Left ventricle myocardium superior (tissue), 1 donor: ENCODE results near the gene JAML. TPM values are rescaled to one million over a fixed set of nuclear protein-coding genes. Genes with fewer than 3 reads are reported as not detected.
A peak's percentile ranks its signal among the peaks of the same experiment; 100 is the strongest.

Experiments used
- ATAC-seq: fragments of 200-7000 bp; cut with Tn5 transposase; one replicate; pipeline ENCODE4 v1.9.1; 2020; ENCODE audit warnings: mild to moderate bottlenecking, moderate library complexity
- DNase-seq: peaks from one replicate; pipeline ENCODE4 v3.0.0-alpha.2; 2020
- intact Hi-C: fragments of 100-400 bp; cut with micrococcal nuclease; formaldehyde crosslinking; loops from one replicate; pipeline ENCODE4 v1.11.0; 2022
- total RNA-seq: library from RNA; stranded (reverse); fragmentation: NEBNext Ultra II Directional; extraction: Animal tissue kit (Norgen Biotek cat#: 25700); gene quantifications from one replicate; pipeline ENCODE4 v1.2.1, GENCODE V29; 2021
- donor health status: DM: no; HTN: yes; CAD: no; lungs with severe emphysema.

The JAML gene
- total RNA-seq, 1 donor from 2014 or later = 4.5 TPM

DNA sequence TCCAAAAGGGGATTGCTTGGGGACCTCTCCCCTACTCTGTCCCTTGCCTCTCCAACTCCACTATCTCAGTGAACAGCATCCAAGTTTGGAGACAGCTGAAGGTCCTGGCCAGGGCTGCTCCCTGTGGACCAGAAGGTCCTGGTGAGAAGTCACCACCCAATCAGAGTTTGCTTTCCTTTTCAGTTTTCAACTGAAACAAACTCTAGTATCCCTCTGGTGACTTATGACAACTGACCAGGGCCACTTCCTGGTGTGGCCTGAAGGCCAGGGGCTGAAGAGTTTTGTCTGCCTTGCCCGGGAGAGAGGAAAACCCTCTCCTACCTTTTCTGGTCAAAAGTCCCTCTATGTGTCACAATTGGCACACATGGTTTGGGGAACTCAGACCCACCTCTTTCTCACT, 5.1 kb downstream of the JAML start:
- DNase-seq (no peak), ATAC-seq (peak; percentile 48)
- intact Hi-C loops = no loop called here

DNA sequence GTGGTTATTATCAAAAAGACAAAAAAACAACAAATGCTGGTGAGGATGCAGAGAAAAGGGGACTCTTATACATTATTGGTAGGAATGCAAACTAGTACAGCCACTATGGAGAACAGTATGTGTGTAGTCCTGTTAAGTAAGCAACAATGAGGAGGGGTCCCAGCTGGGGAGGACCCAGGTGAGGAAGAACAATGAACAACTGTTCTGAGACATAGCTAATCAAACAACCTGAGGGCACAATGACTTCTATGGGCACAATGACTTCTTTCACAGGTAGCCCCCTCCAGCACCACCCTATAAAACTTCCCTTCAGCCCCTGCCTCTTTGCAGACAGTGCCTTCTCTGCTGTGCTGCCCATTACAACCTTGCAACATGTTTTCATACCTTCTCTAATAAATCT, 5.6 kb downstream of the JAML start:
- no peak for DNase-seq
- no peak for ATAC-seq
- intact Hi-C loops = no loop called here

GRCh38 chr11:118217575-118217974, 7.2 kb downstream of the JAML start:
- no peak for ATAC-seq
- intact Hi-C loops = no loop called here

GRCh38 chr11:118216621-118217481, 8.0 kb downstream of the JAML start:
- no peak for ATAC-seq
- intact Hi-C loops = no loop called here
- DNase-seq = no peak

More at GRCh38 chr11:118217575-118217974, 7.2 kb downstream of the JAML start:
- DNase-seq = no peak

DNA sequence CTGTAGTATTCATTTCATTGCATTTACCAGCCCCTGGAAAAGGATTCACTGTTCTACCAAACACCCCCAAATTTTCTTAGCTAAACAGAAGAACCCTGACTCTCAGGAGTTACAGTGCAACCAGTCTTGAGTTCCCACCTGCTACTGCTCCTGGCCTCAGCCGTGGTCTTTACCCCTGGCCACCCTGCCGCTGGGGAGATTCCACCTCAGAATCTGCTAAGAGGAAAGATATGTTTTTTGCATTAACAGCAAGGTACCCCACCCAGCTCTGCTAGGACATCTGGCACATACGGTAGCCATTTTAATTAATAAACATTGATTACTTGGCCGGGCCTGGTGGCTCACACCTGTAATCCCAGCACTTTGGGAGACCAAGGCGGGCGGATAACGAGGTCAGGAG, 9.0 kb downstream of the JAML start:
- ATAC-seq (no peak), DNase-seq (no peak)
- intact Hi-C loops = no loop called here

DNA sequence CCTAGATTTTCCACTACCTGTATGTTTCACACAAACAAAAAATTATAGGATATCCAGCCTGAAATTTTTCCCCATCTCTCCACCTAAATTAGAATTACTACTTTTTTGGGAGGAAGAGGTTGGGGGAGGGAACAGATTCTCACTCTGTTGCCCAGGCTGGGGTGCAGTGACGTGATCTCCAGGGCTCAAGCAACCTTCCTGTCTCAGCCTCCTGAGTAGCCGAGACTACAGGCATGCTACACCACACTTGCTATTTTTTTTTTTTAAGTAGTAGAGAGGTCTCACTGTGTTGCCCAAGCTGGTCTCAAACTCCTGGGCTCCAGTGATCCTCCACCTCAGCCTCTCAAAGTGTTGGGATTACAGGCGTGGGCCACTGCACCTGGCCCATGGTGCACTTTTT, 9.5 kb downstream of the JAML start:
- DNase-seq (no peak), ATAC-seq (no peak)
- intact Hi-C loops = no loop called here

DNA sequence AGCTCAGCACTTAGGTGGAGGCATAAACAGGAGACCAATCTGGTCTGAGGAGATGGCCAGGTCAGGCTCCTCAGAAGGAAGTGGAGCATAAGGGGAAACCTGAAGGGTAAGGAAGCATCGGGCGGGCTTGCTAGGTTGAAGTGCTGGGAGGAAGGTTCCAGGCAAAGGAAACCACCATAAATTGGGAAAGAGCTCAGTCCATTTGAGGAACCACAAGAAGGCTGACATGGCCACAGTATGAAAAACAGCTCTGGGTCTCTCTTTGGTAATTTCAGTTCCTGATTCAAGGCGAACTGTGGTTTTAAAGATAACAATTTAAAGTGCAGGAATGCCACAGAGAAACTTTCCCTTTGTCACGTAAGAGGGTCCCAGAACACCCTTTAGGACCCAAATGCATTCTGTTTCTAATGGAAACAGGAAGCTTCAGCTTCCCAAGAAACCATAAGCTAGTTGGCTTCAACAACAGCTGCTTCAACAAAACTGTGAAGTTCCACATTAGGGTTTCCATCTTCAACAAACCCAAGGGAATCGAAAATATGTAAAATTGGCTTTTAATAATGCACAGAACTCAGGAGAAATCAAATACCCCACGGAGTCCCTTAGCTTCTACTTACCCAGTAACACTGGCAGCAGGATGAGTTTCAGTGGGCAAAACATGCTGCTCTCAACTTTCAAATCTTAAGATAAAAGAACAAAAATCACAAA, 10.4 kb downstream of the JAML start:
- DNase-seq (no peak), ATAC-seq (peak; percentile 48)
- intact Hi-C loops = no loop called here

DNA sequence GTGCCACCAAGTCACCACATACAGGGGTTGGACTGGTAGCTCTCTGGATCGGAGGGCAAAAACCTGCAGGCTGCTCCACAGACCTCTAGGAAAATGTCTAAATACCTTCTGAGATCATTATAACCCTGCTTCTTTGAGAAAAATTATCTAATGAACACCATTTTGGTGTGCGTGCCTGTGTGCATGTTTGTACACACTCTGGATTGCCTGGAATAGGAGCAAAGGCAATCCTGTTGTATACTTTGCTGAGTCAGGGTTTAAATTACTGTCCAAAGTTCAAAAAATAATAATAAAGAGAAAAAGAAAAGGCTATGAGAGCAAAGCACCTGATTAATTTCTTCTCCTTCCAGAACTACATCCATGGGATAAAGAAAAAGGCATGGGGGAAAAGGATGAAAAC, 11.0 kb downstream of the JAML start:
- DNase-seq (no peak), ATAC-seq (no peak)
- intact Hi-C loops = no loop called here

DNA sequence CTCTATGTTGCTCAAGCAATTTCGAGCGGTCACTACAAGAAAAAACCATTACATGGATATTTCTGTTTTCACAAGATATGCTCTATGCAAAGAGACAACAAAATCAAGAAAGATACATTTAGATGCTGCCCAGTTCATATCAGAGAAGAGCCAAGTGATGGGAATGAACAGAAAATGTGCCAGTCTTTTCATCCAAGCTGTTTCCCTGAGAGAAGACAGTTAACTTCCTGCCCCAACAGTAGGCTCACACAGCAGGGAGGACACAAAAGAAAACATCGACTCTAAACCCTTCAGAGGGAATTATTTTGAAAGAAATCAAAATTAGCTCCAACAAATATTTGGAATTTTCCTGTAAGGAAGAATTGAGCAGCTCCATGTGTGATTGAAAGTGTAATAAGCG, 11.6 kb downstream of the JAML start:
- no peak for DNase-seq
- intact Hi-C loops = no loop called here
- ATAC-seq = no peak

DNA sequence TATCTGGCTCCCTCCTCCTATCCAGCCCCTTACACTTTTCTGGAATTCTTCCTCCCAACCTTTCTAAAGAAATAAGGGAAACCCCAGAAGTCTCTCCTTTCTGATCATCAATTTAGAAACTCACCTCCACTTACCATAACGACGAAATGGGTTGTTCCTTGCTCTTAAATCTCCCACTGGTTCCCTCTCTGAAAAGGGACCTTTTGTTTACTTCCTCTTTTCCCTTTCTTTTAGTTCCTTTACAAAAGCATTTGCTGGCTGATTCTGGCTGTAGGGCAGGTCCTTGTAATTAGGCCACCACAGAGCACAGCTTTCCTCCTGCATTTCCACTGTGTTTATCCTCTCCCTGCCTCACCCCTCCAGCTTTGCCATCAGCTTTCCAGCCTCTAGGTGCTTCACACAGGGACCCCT, 12.0 kb downstream of the JAML start:
- DNase-seq (no peak), ATAC-seq (peak; percentile 17)
- intact Hi-C loops = no loop called here

DNA sequence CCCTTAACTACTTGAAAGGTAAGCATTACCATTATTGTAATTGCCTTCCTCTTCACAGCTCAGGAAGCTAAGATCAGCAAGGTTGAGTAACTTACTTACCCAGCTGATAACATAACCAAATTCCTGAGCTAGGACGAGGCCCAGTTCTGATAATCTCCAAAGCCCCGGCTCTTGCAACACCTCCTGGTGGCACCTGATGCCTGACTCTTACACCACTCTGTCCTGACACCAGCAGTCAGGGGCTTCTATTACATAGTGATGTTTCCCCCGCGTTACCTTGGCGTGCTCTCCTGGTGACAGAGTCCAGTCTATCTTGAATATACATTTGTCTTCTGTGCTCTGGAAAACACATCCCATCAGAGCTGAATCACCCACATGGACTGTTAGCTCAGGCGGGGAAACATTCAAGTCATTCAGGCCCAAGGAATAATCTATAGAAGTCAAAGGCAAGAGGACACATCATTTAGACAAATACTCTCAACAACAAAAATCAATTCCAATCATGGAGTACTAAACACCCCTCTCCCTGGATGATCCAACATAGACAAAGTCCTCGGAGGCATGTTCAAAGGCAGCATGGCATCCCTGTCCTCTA, 12.6 kb downstream of the JAML start:
- peak; percentile 82 for ATAC-seq
- intact Hi-C loops = no loop called here
- peak; percentile 49 for DNase-seq

GRCh38 chr11:118211006-118211405, 13.8 kb downstream of the JAML start:
- peak; percentile 57 for ATAC-seq
- intact Hi-C loops = no loop called here
- DNase-seq = peak; percentile 44

- intact Hi-C loops = no loop called here
- no peak for ATAC-seq
- no peak for DNase-seq
These were observed 14.5 kb downstream of the JAML start for GRCh38 chr11:118210323-118210722.

DNA sequence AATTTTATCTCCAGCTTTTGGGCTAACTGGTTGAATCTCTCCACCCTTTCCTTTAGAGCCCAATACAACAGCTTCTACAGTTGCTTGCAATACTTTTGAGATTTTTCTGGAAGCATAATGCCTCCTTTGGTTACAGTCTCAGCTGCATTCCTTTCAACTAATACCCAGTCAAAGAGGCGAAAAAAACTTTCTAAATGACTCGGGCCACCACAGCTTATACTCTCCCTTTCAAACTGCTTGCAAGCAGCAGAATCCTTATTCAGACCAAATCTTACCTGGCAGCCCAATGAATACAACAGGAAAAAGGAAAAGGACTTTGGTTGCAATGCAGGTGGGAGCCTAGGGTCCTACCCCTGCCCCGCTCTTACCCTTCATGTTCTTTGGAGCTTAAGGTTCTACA, 15.8 kb downstream of the JAML start:
- ATAC-seq = no peak
- intact Hi-C loops = loop anchor here (10.0 kb wide), 1 partner anchor 136 kb away; the partner anchor contains the start of genes CD3D and CD3G
- DNase-seq = no peak

DNA sequence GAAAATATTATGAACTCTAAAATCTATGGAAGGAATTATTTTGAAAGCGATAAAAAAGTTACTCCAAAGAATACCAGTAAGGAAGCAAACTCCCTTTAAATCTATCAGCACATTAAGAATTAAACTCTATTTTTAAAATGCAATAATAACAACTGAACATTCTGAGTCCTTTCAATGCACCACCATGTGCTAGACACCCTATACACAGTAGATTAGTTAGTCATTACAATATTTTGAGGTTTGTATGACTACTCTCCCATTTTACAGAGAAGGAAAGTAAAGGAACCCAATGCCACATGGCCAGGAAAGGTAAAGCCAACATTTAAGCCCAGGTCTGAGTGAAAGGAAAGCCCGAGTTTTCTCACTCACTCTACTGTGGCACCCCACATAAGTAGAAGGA, 17.7 kb downstream of the JAML start:
- DNase-seq (no peak), ATAC-seq (no peak)
- intact Hi-C loops = loop anchor here (10.0 kb wide), 1 partner anchor 138 kb away; the partner anchor contains the start of genes CD3D and CD3G

GRCh38 chr11:118206391-118207031, 18.3 kb downstream of the JAML start:
- DNase-seq (no peak), ATAC-seq (peak; percentile 57)
- intact Hi-C loops = loop anchor here (10.0 kb wide), 1 partner anchor 138 kb away; the partner anchor contains the start of genes CD3D and CD3G

GRCh38 chr11:118205606-118206378, 19.0 kb downstream of the JAML start:
- no peak for ATAC-seq
- DNase-seq = no peak
- intact Hi-C loops = loop anchor here (10.0 kb wide), 1 partner anchor 139 kb away; the partner anchor contains the start of genes CD3D and CD3G

DNA sequence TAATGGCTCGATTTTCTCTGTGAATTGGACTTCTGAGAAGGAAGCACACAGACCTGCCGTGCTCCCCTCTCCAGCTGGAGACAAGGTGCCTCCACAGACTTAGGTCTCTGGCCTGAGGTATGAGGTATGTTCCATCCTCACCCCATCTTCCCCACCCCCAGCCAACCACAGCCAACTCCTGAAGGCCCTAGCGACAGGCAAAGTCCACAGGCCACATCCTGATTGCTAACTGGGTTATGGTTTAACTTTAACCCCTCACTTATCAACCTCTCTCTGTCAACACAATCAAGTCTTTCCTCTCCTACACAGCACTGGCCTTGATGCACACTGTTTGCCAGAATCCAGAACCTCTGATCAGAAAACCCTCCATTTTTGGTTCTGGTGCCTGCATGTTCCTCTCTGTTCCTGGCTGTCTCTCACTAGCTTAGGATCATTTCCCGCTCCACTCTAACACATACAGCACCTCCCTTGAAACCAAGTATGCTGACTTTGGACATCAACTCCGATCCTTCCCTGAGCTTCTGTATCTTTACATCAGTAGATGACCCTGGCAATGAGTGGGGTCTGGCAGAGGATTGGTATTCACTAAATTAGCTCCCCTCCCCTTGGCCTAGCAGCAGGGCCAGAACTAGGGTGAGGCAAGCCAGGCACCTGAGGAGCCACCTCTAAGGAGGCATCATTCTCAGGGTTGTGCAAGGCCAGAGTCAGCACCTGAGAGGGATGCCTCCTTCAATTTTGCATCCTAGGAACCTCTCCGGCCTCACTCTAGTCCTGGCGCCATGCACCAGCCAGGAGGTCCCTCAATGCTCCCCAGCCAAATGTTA, 22.0 kb downstream of the JAML start:
- intact Hi-C loops = loop anchor here (10.0 kb wide), 1 partner anchor 142 kb away; the partner anchor contains the start of genes CD3D and CD3G
- DNase-seq (no peak), ATAC-seq (no peak)
